HEK293T (cell line): ENCODE data around the gene HRH4.

Source experiments
- CTCF ChIA-PET: fragments of 350-600 bp; formaldehyde crosslinking; extraction: SDS; loops from one replicate; lab custom pipeline; 2021; ENCODE audit warnings: antibody characterized with exemption, inconsistent platforms; lab: Yijun Ruan, JAX
- POLR2A ChIA-PET: fragments of 350-600 bp; formaldehyde crosslinking; extraction: SDS; loops from one replicate; lab custom pipeline; 2020; ENCODE audit warnings: antibody characterized with exemption, inconsistent platforms; lab: Yijun Ruan, JAX
- DNase-seq: peaks from one replicate; pipeline ENCODE4 v3.0.0; 2012; ENCODE audit warnings: mixed read lengths; ENCODE audit errors: extremely low spot score
- ARNT ChIP-seq: fragments of 450-650 bp; IDR thresholded peaks from 2 replicates; pipeline ENCODE4 v1.6.1; 2017; ENCODE audit warnings: mild to moderate bottlenecking
- BHLHE40 ChIP-seq: fragments of 450-650 bp; IDR thresholded peaks from 2 replicates; pipeline ENCODE4 v1.6.1; 2016; ENCODE audit warnings: mild to moderate bottlenecking, moderate library complexity, borderline replicate concordance
- CTBP1 ChIP-seq: fragments of 450-650 bp; IDR thresholded peaks from 2 replicates; pipeline ENCODE4 v1.6.1; 2016; ENCODE audit warnings: borderline replicate concordance
- ELF4 ChIP-seq: fragments of 450-650 bp; IDR thresholded peaks from 2 replicates; pipeline ENCODE4 v1.6.1; 2017; ENCODE audit warnings: antibody characterized with exemption
- FOXA1 ChIP-seq: fragments of 450-650 bp; IDR thresholded peaks from 2 replicates; pipeline ENCODE4 v1.6.1; 2016; ENCODE audit warnings: mild to moderate bottlenecking
- FOXK2 ChIP-seq: fragments of 450-650 bp; IDR thresholded peaks from 2 replicates; pipeline ENCODE4 v1.6.1; 2016; ENCODE audit warnings: mild to moderate bottlenecking
- FOXM1 ChIP-seq: fragments of 450-650 bp; IDR thresholded peaks from 2 replicates; pipeline ENCODE4 v1.6.1; 2017; ENCODE audit warnings: mild to moderate bottlenecking, borderline replicate concordance
- HDGF ChIP-seq: fragments of 450-650 bp; IDR thresholded peaks from 2 replicates; pipeline ENCODE4 v1.6.1; 2017; ENCODE audit warnings: antibody characterized with exemption, borderline replicate concordance
- L3MBTL2 ChIP-seq: fragments of 450-650 bp; conservative IDR thresholded peaks from 2 replicates; pipeline ENCODE4 v1.6.1; 2016; ENCODE audit warnings: mild to moderate bottlenecking
- LEF1 ChIP-seq: fragments of 450-650 bp; IDR thresholded peaks from 2 replicates; pipeline ENCODE4 v1.6.1; 2017; ENCODE audit warnings: mild to moderate bottlenecking, borderline replicate concordance
- NFRKB ChIP-seq: fragments of 450-650 bp; IDR thresholded peaks from 2 replicates; pipeline ENCODE4 v1.6.1; 2016; ENCODE audit warnings: mild to moderate bottlenecking, moderate library complexity
- SP1 ChIP-seq: fragments of 450-650 bp; IDR thresholded peaks from 2 replicates; pipeline ENCODE4 v1.6.1; 2017
- SUZ12 ChIP-seq: fragments of 450-650 bp; IDR thresholded peaks from 2 replicates; pipeline ENCODE4 v1.6.1; 2016; ENCODE audit warnings: mild to moderate bottlenecking
- TARDBP ChIP-seq: fragments of 450-650 bp; IDR thresholded peaks from 2 replicates; pipeline ENCODE4 v1.6.1; 2016
- ZNF384 ChIP-seq: fragments of 450-650 bp; IDR thresholded peaks from 2 replicates; pipeline ENCODE4 v1.6.1; 2016
- TF ChIP-seq, protein P1 (sequence below): fragments of 450-650 bp; IDR thresholded peaks from 2 replicates; pipeline ENCODE4 v1.6.1; 2016

Gene HRH4

DNA sequence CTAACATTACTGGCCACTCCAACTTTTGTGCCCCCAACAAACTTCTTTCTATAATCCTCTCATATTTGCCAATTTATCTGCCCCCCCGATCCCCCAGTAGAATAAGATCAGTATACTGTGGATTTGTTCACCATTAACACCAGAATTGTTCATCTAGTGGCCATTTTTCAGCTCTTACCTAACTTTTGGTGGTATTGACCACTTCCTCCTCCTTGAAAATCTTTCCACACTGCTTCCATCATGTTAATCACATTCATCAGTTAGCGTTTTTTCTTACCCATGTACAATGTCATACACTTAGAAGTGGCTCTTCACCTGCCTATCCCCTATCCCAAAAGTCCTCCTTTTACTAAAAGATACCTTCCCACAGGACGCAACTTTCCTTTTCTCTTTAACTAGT is 27.8 kb upstream of the HRH4 start:
- POLR2A ChIA-PET = no interaction called here
- TF ChIP-seq BHLHE40 = no peak
- TF ChIP-seq FOXA1 = no peak
- TF ChIP-seq SUZ12 = no peak
- TF ChIP-seq, protein P1, sequence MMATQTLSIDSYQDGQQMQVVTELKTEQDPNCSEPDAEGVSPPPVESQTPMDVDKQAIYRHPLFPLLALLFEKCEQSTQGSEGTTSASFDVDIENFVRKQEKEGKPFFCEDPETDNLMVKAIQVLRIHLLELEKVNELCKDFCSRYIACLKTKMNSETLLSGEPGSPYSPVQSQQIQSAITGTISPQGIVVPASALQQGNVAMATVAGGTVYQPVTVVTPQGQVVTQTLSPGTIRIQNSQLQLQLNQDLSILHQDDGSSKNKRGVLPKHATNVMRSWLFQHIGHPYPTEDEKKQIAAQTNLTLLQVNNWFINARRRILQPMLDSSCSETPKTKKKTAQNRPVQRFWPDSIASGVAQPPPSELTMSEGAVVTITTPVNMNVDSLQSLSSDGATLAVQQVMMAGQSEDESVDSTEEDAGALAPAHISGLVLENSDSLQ = no peak
- TF ChIP-seq SP1 = no peak
- TF ChIP-seq HDGF = no peak
- DNase-seq = no peak
- CTCF ChIA-PET = no interaction called here

DNA sequence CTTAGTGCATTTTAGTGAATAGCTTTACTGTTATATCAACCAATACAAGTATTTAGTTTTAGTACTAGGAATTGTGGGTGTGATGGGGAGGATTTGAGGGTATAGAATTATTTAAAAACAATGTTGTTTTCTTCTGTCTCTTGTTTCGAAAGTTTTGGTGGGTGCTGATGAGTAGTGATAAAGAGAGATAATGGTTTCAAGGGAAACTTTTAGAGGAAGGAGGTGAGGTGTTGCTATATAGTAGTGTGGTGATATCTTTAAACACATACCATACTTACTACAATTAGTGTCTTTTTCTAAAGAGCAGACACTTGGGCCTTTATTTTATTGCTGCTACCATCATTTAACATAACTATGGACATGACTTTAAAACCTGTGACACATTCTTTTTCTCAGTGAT is 23.5 kb upstream of the HRH4 start:
- TF ChIP-seq FOXA1 (no peak), ZNF384 (no peak), ELF4 (no peak), ARNT (no peak), NFRKB (no peak), FOXM1 (no peak), BHLHE40 (no peak)
- TF ChIP-seq, protein P1 = no peak
- ChIA-PET CTCF (no interaction called here), POLR2A (interaction anchor here (1.5 kb wide), 1 partner anchor 10 kb away, joined by 7 read pairs; the partner anchor contains the start of gene IMPACT)
- DNase-seq = no peak

DNA sequence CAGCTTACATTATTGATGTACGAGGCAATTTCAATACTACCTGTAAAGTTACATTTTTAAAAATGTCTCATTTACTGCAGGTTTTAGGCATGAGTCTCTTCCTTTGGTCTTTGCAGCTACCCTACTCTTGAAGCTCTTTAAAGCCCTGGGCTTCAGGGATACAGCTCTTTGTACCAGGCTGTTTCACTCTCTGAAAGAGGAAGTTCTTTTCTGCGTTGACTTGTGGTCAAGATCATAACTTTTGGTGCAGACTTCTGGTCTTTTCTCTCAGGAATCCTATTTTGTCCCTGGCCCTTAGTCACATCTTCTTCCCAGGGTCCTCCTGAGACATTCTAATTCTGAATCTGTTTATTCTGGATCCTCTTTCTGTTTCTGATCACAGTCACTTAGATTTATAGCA is 16.6 kb upstream of the HRH4 start:
- ChIA-PET POLR2A (interaction anchor here (1.1 to 1.7 kb wide), 2 partner anchors 8 to 17 kb away, joined by 3 to 6 read pairs; partner anchors contain the start of gene IMPACT), CTCF (interaction anchor here (0.7 kb wide), 1 partner anchor 16 kb away, joined by 3 read pairs; no protein-coding TSS in a partner anchor)
- no peak for TF ChIP-seq NFRKB
- TF ChIP-seq ELF4 = no peak
- TF ChIP-seq CTBP1 = no peak
- TF ChIP-seq BHLHE40 = no peak
- TF ChIP-seq L3MBTL2 = no peak
- no peak for TF ChIP-seq FOXK2
- no peak for TF ChIP-seq SP1
- TF ChIP-seq LEF1 = no peak
- DNase-seq = no peak

DNA sequence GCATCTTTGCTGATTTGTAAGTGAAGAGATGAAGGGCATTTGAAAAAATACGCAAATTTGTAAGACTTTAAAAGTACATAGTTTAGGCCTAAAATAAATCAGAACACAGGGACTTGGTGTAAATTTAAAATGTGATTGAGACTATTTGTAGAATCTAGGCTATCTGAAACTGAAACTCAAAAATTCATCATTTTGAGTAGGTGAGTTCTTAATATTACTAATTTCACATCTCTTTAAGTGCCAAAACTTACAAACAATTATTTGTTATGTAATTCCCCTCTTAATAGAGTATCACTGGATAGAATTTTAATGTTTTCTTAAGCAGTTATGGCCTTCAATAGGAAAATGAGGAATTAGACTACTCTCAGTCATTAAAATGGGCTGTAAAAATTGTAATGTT is 14.0 kb upstream of the HRH4 start:
- no peak for DNase-seq
- CTCF ChIA-PET = interaction anchor here (1.2 to 1.4 kb wide), 2 partner anchors 13 to 43 kb away, joined by 5 to 6 read pairs; no protein-coding TSS in a partner anchor
- TF ChIP-seq FOXK2 (no peak), TARDBP (no peak), HDGF (no peak), ZNF384 (no peak), BHLHE40 (no peak), SUZ12 (no peak), CTBP1 (no peak), SP1 (no peak)
- POLR2A ChIA-PET = interaction anchor here (0.6 kb wide), 1 partner anchor 20 kb away, joined by 3 read pairs; the partner anchor contains the start of gene IMPACT

DNA sequence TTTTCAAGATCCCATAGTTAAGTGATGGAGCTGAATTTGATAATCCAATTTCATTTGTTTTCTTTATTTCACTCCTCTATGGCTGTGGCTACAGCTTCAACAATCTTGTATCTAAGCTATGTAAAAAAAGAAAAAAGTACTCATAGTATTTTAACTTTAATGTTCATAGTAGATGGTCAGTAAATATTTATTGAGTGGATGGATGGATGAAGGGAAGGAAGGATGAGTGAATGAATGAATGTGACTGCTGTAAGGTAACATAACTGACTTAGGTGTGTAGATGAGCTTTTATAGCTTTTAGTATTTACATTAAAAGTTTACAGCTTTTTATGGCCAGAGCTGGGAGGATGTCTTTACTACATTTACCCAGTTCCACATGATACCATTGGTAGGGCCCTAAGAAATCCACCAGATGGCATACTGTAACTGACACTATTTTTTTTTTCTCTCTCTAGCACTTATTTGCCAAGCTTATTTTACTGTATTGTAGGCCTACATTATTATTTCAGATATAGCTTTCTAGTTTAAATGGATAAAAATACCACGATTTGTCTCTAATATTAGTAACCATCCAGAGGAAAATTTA is 13.4 kb upstream of the HRH4 start:
- no peak for DNase-seq
- TF ChIP-seq L3MBTL2 (no peak), BHLHE40 (no peak), SUZ12 (no peak), NFRKB (no peak), ZNF384 (no peak), CTBP1 (no peak), HDGF (no peak), FOXK2 (no peak)
- TF ChIP-seq, protein P1 = no peak
- ChIA-PET POLR2A (interaction anchor here (0.6 kb wide), 1 partner anchor 20 kb away, joined by 3 read pairs; the partner anchor contains the start of gene IMPACT), CTCF (interaction anchor here (0.7 to 1.4 kb wide), 3 partner anchors 14 to 45 kb away, joined by 3 to 6 read pairs (median 5); no protein-coding TSS in a partner anchor)

DNA sequence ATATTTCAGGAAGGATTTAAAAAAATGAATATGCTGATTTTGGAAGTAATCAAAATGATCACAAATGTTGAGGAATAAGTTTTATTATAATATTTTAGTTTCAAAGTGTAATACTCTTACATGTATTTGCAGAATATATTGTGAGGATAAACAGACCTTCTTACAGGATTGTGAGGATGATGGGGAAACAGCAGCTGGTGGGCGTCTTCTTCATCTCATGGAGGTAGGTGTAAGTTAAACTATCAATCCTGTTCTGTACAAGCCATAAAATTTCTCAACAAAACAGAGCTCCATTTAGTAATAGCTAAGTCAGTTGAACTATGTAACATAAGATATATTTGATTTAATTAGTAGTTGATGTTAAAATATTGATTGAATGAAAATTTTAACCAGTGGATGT is 12.5 kb upstream of the HRH4 start:
- DNase-seq = no peak
- CTCF ChIA-PET = interaction anchor here (1.2 kb wide), 1 partner anchor 15 kb away, joined by 5 read pairs; no protein-coding TSS in a partner anchor
- POLR2A ChIA-PET = no interaction called here
- TF ChIP-seq FOXK2 = no peak
- TF ChIP-seq, protein P1 = no peak
- no peak for TF ChIP-seq TARDBP
- no peak for TF ChIP-seq SUZ12
- no peak for TF ChIP-seq FOXA1
- no peak for TF ChIP-seq ELF4
- no peak for TF ChIP-seq CTBP1
- no peak for TF ChIP-seq ZNF384
- no peak for TF ChIP-seq FOXM1
- no peak for TF ChIP-seq SP1
- TF ChIP-seq LEF1 = no peak
- TF ChIP-seq HDGF = no peak
- TF ChIP-seq L3MBTL2 = no peak
- TF ChIP-seq ARNT = no peak
- TF ChIP-seq BHLHE40 = no peak
- no peak for TF ChIP-seq NFRKB
